HEK293 (cell line): ENCODE results near the gene CDH18.

Experiments used
- CTCF ChIA-PET: fragments of 350-600 bp; formaldehyde crosslinking; extraction: SDS; loops from one replicate; lab custom pipeline; 2021; ENCODE audit warnings: antibody characterized with exemption; lab: Yijun Ruan, JAX
- POLR2A ChIA-PET: fragments of 300-600 bp; formaldehyde crosslinking; extraction: SDS; loops from one replicate; lab custom pipeline; 2020; ENCODE audit warnings: antibody characterized with exemption, inconsistent platforms; lab: Yijun Ruan, JAX
- H3K27ac ChIP-seq: fragments of 200-500 bp; sonication (Bioruptor generic); 2 replicates; pipeline ENCODE4 v1.5.1; 2014; ENCODE audit warnings: low read depth, low read length, control low read depth, inconsistent platforms; ENCODE audit errors: extremely low read depth
- H3K36me3 ChIP-seq, 2 experiments: fragments of 200-500 bp in 1 of 2; sonication (Bioruptor generic) in 1 of 2; 1 replicate in 1 of 2; 2 replicates in 1 of 2; pipeline ENCODE4 v1.5.1; 2014 to 2017; ENCODE audit warnings: inconsistent platforms in 2 of 2, low read length in 2 of 2; ENCODE audit not compliant: control insufficient read depth in 2 of 2, insufficient read depth in 1 of 2
- H3K4me1 ChIP-seq: fragments of 200-500 bp; sonication (Bioruptor generic); 2 replicates; pipeline ENCODE4 v1.5.1; 2014; ENCODE audit warnings: mild to moderate bottlenecking, low read length, inconsistent platforms; ENCODE audit not compliant: control insufficient read depth, insufficient read depth
- H3K4me3 ChIP-seq: 2 replicates; pipeline ENCODE4 v1.5.1; 2011; ENCODE audit warnings: low read depth, mild to moderate bottlenecking, control low read depth, low read length, moderate library complexity
- H3K9me3 ChIP-seq: fragments of 200-500 bp; sonication (Bioruptor generic); 2 replicates; pipeline ENCODE4 v1.5.1; 2014; ENCODE audit warnings: low read depth, low read length, inconsistent platforms; ENCODE audit not compliant: control insufficient read depth, insufficient read depth
- BCL11A ChIP-seq: fragments of 450-650 bp; formaldehyde crosslinking; IDR thresholded peaks from 2 replicates; pipeline ENCODE4 v1.5.1; 2016; ENCODE audit warnings: low read depth, missing biosample characterization, missing genetic modification characterization
- IKZF3 ChIP-seq: fragments of 450-650 bp; IDR thresholded peaks from 2 replicates; pipeline ENCODE4 v1.5.0; 2018; ENCODE audit warnings: missing biosample characterization, mild to moderate bottlenecking, missing genetic modification characterization, moderate library complexity
- MYNN ChIP-seq: fragments of 450-650 bp; formaldehyde crosslinking; IDR thresholded peaks from 2 replicates; pipeline ENCODE4 v1.5.1; 2016; ENCODE audit warnings: missing biosample characterization, missing genetic modification characterization, borderline replicate concordance
- OSR2 ChIP-seq: fragments of 450-650 bp; formaldehyde crosslinking; IDR thresholded peaks from 2 replicates; pipeline ENCODE4 v1.5.1; 2016; ENCODE audit warnings: missing biosample characterization, missing genetic modification characterization
- PRDM1 ChIP-seq: fragments of 450-650 bp; formaldehyde crosslinking; IDR thresholded peaks from 2 replicates; pipeline ENCODE4; 2016; ENCODE audit warnings: missing biosample characterization, missing genetic modification characterization
- SP2 ChIP-seq: fragments of 450-650 bp; formaldehyde crosslinking; IDR thresholded peaks from 2 replicates; pipeline ENCODE4 v1.5.1; 2016; ENCODE audit warnings: missing biosample characterization, missing genetic modification characterization
- SP3 ChIP-seq: fragments of 450-650 bp; formaldehyde crosslinking; IDR thresholded peaks from 2 replicates; pipeline ENCODE4 v1.5.1; 2016; ENCODE audit warnings: missing biosample characterization, missing genetic modification characterization
- ZBTB1 ChIP-seq: fragments of 450-650 bp; formaldehyde crosslinking; IDR thresholded peaks from 2 replicates; pipeline ENCODE4 v1.5.1; 2016; ENCODE audit warnings: missing biosample characterization, missing genetic modification characterization
- ZBTB7A ChIP-seq: fragments of 450-650 bp; formaldehyde crosslinking; IDR thresholded peaks from 2 replicates; pipeline ENCODE4 v1.5.1; 2016; ENCODE audit warnings: low read depth, missing biosample characterization, missing genetic modification characterization
- ZNF114 ChIP-seq: fragments of 450-650 bp; formaldehyde crosslinking; IDR thresholded peaks from 2 replicates; pipeline ENCODE4 v1.5.0; 2017; ENCODE audit warnings: missing biosample characterization, missing genetic modification characterization
- ZNF140 ChIP-seq: fragments of 450-650 bp; formaldehyde crosslinking; IDR thresholded peaks from 2 replicates; pipeline ENCODE4 v1.5.1; 2016; ENCODE audit warnings: missing biosample characterization, missing genetic modification characterization
- ZNF16 ChIP-seq: fragments of 450-650 bp; formaldehyde crosslinking; IDR thresholded peaks from 2 replicates; pipeline ENCODE4 v1.5.1; 2016; ENCODE audit warnings: low read depth, missing biosample characterization, missing genetic modification characterization
- ZNF169 ChIP-seq: fragments of 450-650 bp; formaldehyde crosslinking; IDR thresholded peaks from 2 replicates; pipeline ENCODE4 v1.5.1; 2016; ENCODE audit warnings: missing biosample characterization, missing genetic modification characterization
- ZNF174 ChIP-seq: fragments of 450-650 bp; formaldehyde crosslinking; IDR thresholded peaks from 2 replicates; pipeline ENCODE4 v1.5.0; 2017; ENCODE audit warnings: missing biosample characterization, mild to moderate bottlenecking, missing genetic modification characterization
- ZNF175 ChIP-seq: fragments of 450-650 bp; formaldehyde crosslinking; IDR thresholded peaks from 2 replicates; pipeline ENCODE4 v1.5.1; 2016; ENCODE audit warnings: missing biosample characterization, missing genetic modification characterization
- ZNF214 ChIP-seq: fragments of 450-650 bp; formaldehyde crosslinking; IDR thresholded peaks from 2 replicates; pipeline ENCODE4 v1.5.1; 2017; ENCODE audit warnings: missing biosample characterization, mild to moderate bottlenecking, missing genetic modification characterization, borderline replicate concordance
- ZNF530 ChIP-seq: fragments of 450-650 bp; formaldehyde crosslinking; IDR thresholded peaks from 2 replicates; pipeline ENCODE4 v1.5.1; 2016; ENCODE audit warnings: low read depth, missing biosample characterization, missing genetic modification characterization
- ZNF558 ChIP-seq: fragments of 450-650 bp; formaldehyde crosslinking; IDR thresholded peaks from 2 replicates; pipeline ENCODE4 v1.5.1; 2016; ENCODE audit warnings: missing biosample characterization, missing genetic modification characterization
- ZNF585B ChIP-seq: fragments of 450-650 bp; formaldehyde crosslinking; IDR thresholded peaks from 2 replicates; pipeline ENCODE4 v1.5.1; 2016; ENCODE audit warnings: missing biosample characterization, missing genetic modification characterization
- ZNF623 ChIP-seq: fragments of 450-650 bp; formaldehyde crosslinking; IDR thresholded peaks from 2 replicates; pipeline ENCODE4 v1.5.1; 2016; ENCODE audit warnings: missing biosample characterization, missing genetic modification characterization
- ZNF626 ChIP-seq: fragments of 450-650 bp; sonication (Bioruptor Pico); formaldehyde crosslinking; IDR thresholded peaks from 2 replicates; pipeline ENCODE4 v1.5.1; 2018; ENCODE audit warnings: missing biosample characterization, missing genetic modification characterization, inconsistent platforms
- ZNF670 ChIP-seq: fragments of 450-650 bp; formaldehyde crosslinking; IDR thresholded peaks from 2 replicates; pipeline ENCODE4 v1.5.1; 2016; ENCODE audit warnings: missing biosample characterization, missing genetic modification characterization, low read depth
- ZNF677 ChIP-seq: fragments of 450-650 bp; IDR thresholded peaks from 2 replicates; pipeline ENCODE4 v1.5.0; 2018; ENCODE audit warnings: missing biosample characterization, mild to moderate bottlenecking, missing genetic modification characterization, moderate library complexity
- ZNF707 ChIP-seq: fragments of 450-650 bp; formaldehyde crosslinking; IDR thresholded peaks from 2 replicates; pipeline ENCODE4 v1.5.1; 2016; ENCODE audit warnings: missing biosample characterization, missing genetic modification characterization
- ZNF747 ChIP-seq: fragments of 450-650 bp; formaldehyde crosslinking; IDR thresholded peaks from 2 replicates; pipeline ENCODE4 v1.5.1; 2016; ENCODE audit warnings: missing biosample characterization, missing genetic modification characterization
- ZNF791 ChIP-seq: fragments of 450-650 bp; formaldehyde crosslinking; IDR thresholded peaks from 2 replicates; pipeline ENCODE4 v1.5.1; 2016; ENCODE audit warnings: missing biosample characterization, missing genetic modification characterization
- ZNF843 ChIP-seq: fragments of 450-650 bp; formaldehyde crosslinking; IDR thresholded peaks from 2 replicates; pipeline ENCODE4 v1.5.1; 2016; ENCODE audit warnings: missing biosample characterization, missing genetic modification characterization
- ZSCAN16 ChIP-seq: fragments of 450-650 bp; formaldehyde crosslinking; IDR thresholded peaks from 2 replicates; pipeline ENCODE4 v1.5.1; 2016; ENCODE audit warnings: missing biosample characterization, missing genetic modification characterization
- TF ChIP-seq, protein P1 (sequence below): fragments of 450-650 bp; formaldehyde crosslinking; IDR thresholded peaks from 2 replicates; pipeline ENCODE4 v1.5.1; 2016; ENCODE audit warnings: missing biosample characterization, missing genetic modification characterization
- TF ChIP-seq, protein P2 (sequence below): fragments of 450-650 bp; formaldehyde crosslinking; conservative IDR thresholded peaks from 2 replicates; pipeline ENCODE4 v1.5.1; 2016; ENCODE audit warnings: low read depth, missing biosample characterization, missing genetic modification characterization
- TF ChIP-seq, protein P3 (sequence below): fragments of 450-650 bp; IDR thresholded peaks from 2 replicates; pipeline ENCODE4 v1.5.1; 2018; ENCODE audit warnings: missing biosample characterization, mild to moderate bottlenecking, missing genetic modification characterization
- TF ChIP-seq, protein P4 (sequence below): fragments of 450-650 bp; formaldehyde crosslinking; IDR thresholded peaks from 2 replicates; pipeline ENCODE4 v1.5.1; 2016; ENCODE audit warnings: missing biosample characterization, missing genetic modification characterization

The CDH18 gene

DNA sequence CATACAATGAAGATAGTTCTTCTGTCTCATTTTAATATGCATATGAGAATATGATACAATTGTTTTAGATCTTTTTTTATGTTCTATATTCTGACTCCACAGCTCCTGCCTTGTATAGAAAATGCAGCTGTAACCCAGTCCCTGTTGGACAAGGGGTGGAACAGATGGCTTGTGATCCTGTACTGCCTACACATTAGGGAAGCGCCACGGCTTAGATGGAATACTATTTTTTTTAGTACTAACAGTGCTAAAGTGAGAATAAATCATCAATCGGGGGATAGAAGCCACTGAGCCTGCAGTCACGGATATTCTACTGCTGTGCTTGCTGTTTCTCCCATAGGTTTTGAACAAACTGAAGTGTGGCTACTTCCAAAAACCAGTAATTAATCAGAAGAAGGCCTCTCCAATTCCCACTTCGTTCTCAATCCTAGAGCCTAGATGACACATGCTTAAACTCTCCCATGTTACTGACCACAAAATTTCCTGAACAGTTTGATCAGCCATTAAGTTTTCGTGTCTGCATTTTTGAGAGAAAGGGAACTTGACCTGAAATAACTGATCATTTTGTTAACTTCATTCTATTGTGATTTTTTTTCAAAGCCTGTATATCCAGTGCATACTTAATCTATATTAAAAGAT lies 150.3 kb downstream of the CDH18 start:
- no peaks in the 10 kb centered on the region for H3K9me3 ChIP-seq
- H3K4me1 ChIP-seq, result no peaks in the 10 kb centered on the region
- no peaks in the 10 kb centered on the region for H3K36me3 ChIP-seq
- ChIA-PET CTCF (no interaction called here), POLR2A (no interaction called here)
- no peak overlapping the region for H3K4me3 ChIP-seq
- TF ChIP-seq ZNF114 (tag by site-specific recombination), result no peak
- TF ChIP-seq, protein P1, sequence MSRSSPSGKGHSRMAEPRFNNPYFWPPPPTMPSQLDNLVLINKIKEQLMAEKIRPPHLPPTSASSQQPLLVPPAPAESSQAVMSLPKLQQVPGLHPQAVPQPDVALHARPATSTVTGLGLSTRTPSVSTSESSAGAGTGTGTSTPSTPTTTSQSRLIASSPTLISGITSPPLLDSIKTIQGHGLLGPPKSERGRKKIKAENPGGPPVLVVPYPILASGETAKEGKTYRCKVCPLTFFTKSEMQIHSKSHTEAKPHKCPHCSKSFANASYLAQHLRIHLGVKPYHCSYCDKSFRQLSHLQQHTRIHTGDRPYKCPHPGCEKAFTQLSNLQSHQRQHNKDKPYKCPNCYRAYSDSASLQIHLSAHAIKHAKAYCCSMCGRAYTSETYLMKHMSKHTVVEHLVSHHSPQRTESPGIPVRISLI (tag by site-specific recombination), result no peak
- TF ChIP-seq ZSCAN16 (tag by site-specific recombination), result no peak
- TF ChIP-seq, protein P2, sequence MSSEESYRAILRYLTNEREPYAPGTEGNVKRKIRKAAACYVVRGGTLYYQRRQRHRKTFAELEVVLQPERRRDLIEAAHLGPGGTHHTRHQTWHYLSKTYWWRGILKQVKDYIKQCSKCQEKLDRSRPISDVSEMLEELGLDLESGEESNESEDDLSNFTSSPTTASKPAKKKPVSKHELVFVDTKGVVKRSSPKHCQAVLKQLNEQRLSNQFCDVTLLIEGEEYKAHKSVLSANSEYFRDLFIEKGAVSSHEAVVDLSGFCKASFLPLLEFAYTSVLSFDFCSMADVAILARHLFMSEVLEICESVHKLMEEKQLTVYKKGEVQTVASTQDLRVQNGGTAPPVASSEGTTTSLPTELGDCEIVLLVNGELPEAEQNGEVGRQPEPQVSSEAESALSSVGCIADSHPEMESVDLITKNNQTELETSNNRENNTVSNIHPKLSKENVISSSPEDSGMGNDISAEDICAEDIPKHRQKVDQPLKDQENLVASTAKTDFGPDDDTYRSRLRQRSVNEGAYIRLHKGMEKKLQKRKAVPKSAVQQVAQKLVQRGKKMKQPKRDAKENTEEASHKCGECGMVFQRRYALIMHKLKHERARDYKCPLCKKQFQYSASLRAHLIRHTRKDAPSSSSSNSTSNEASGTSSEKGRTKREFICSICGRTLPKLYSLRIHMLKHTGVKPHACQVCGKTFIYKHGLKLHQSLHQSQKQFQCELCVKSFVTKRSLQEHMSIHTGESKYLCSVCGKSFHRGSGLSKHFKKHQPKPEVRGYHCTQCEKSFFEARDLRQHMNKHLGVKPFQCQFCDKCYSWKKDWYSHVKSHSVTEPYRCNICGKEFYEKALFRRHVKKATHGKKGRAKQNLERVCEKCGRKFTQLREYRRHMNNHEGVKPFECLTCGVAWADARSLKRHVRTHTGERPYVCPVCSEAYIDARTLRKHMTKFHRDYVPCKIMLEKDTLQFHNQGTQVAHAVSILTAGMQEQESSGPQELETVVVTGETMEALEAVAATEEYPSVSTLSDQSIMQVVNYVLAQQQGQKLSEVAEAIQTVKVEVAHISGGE, result no peak
- no peak for TF ChIP-seq ZNF585B (tag by site-specific recombination)
- no peak for TF ChIP-seq ZNF677 (tag by site-specific recombination)
- TF ChIP-seq ZNF169 (tag by site-specific recombination), result no peak
- no peak for TF ChIP-seq ZNF214 (tag by site-specific recombination)
- TF ChIP-seq IKZF3 (tag by site-specific recombination), result no peak
- no peak for TF ChIP-seq ZNF174 (tag by site-specific recombination)
- TF ChIP-seq ZNF558 (tag by site-specific recombination), result no peak
- no peak for TF ChIP-seq ZNF175 (tag by site-specific recombination)
- TF ChIP-seq SP3, result no peak
- no peak for TF ChIP-seq ZNF530 (tag by site-specific recombination)
- TF ChIP-seq ZNF791 (tag by site-specific recombination), result no peak
- TF ChIP-seq PRDM1 (tag by site-specific recombination), result no peak
- TF ChIP-seq ZBTB7A (tag by site-specific recombination), result no peak
- TF ChIP-seq ZNF670, result no peak
- no peak for TF ChIP-seq ZNF843 (tag by site-specific recombination)
- no peak overlapping the region for H3K27ac ChIP-seq

- H3K4me1 ChIP-seq, result no peaks in the 10 kb centered on the region
- no peaks in the 10 kb centered on the region for H3K36me3 ChIP-seq
- ChIA-PET CTCF (no interaction called here), POLR2A (no interaction called here)
- no peak overlapping the region for H3K27ac ChIP-seq
- H3K9me3 ChIP-seq, result no peaks in the 10 kb centered on the region
- no peak overlapping the region for H3K4me3 ChIP-seq
- TF ChIP-seq ZNF626 (no peak), ZNF747 (tag by site-specific recombination) (no peak), ZNF16 (tag by site-specific recombination) (no peak), ZNF623 (tag by site-specific recombination) (no peak), MYNN (no peak), ZBTB1 (no peak), ZNF140 (tag by site-specific recombination) (no peak), BCL11A (tag by site-specific recombination) (no peak), OSR2 (tag by site-specific recombination) (no peak), ZNF707 (tag by site-specific recombination) (no peak), SP2 (tag by site-specific recombination) (no peak)
- TF ChIP-seq, protein P3, sequence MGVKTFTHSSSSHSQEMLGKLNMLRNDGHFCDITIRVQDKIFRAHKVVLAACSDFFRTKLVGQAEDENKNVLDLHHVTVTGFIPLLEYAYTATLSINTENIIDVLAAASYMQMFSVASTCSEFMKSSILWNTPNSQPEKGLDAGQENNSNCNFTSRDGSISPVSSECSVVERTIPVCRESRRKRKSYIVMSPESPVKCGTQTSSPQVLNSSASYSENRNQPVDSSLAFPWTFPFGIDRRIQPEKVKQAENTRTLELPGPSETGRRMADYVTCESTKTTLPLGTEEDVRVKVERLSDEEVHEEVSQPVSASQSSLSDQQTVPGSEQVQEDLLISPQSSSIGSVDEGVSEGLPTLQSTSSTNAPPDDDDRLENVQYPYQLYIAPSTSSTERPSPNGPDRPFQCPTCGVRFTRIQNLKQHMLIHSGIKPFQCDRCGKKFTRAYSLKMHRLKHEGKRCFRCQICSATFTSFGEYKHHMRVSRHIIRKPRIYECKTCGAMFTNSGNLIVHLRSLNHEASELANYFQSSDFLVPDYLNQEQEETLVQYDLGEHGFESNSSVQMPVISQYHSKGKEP, result no peak
- TF ChIP-seq, protein P4, sequence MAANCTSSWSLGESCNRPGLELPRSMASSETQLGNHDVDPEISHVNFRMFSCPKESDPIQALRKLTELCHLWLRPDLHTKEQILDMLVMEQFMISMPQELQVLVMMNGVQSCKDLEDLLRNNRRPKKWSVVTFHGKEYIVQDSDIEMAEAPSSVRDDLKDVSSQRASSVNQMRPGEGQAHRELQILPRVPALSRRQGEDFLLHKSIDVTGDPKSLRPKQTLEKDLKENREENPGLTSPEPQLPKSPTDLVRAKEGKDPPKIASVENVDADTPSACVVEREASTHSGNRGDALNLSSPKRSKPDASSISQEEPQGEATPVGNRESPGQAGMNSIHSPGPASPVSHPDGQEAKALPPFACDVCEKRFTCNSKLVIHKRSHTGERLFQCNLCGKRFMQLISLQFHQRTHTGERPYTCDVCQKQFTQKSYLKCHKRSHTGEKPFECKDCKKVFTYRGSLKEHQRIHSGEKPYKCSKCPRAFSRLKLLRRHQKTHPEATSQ (tag by site-specific recombination), result no peak
These were observed 152.6 kb downstream of the CDH18 start for GRCh38 chr5:19835442-19835841.
